Smooth muscle cell (in vitro differentiated cells): Measurements from ENCODE around the gene ALDH5A1. TPM values are rescaled to one million over a fixed set of nuclear protein-coding genes. Genes with fewer than 3 reads are reported as not detected.

ENCODE experiments used
- DNase-seq: peaks from one replicate; lab custom pipeline; 2025; ENCODE audit not compliant: unreplicated experiment; lab: John Stamatoyannopoulos, UW
- H2AFZ ChIP-seq: fragments of 200-600 bp; sonication (generic); 2 replicates; pipeline ENCODE4 v1.6.0; 2016; ENCODE audit warnings: antibody characterized with exemption, low read depth, mild to moderate bottlenecking
- H3F3A ChIP-seq: fragments of 200-600 bp; sonication (generic); 2 replicates; pipeline ENCODE4 v1.6.0; 2017; ENCODE audit warnings: antibody characterized with exemption, low read depth
- H3K27ac ChIP-seq: fragments of 200-600 bp; sonication (generic); 2 replicates; pipeline ENCODE4 v1.5.1; 2016; ENCODE audit warnings: low read depth, mild to moderate bottlenecking
- H3K27me3 ChIP-seq: fragments of 200-600 bp; sonication (generic); 2 replicates; pipeline ENCODE4 v1.6.1; 2016; ENCODE audit warnings: low read depth, mild to moderate bottlenecking
- H3K36me3 ChIP-seq: fragments of 200-600 bp; sonication (generic); 2 replicates; pipeline ENCODE4 v1.5.1; 2016; ENCODE audit warnings: low read depth
- H3K4me1 ChIP-seq: fragments of 200-600 bp; sonication (generic); 2 replicates; pipeline ENCODE4 v1.5.1; 2016; ENCODE audit warnings: low read depth
- H3K4me2 ChIP-seq: fragments of 200-600 bp; sonication (generic); 2 replicates; pipeline ENCODE4 v1.6.0; 2016; ENCODE audit warnings: mild to moderate bottlenecking
- H3K4me3 ChIP-seq: fragments of 200-600 bp; sonication (generic); 2 replicates; pipeline ENCODE4 v1.5.1; 2016; ENCODE audit warnings: mild to moderate bottlenecking
- H3K79me2 ChIP-seq: fragments of 200-600 bp; sonication (generic); 2 replicates; pipeline ENCODE4 v1.6.0; 2016; ENCODE audit warnings: low read depth, mild to moderate bottlenecking
- H3K9ac ChIP-seq: fragments of 200-600 bp; sonication (generic); 2 replicates; pipeline ENCODE4 v1.6.0; 2016; ENCODE audit warnings: low read depth
- H3K9me3 ChIP-seq: fragments of 200-600 bp; sonication (generic); replicated peaks from 2 replicates; pipeline ENCODE4 v1.5.1; 2016; ENCODE audit warnings: low read depth
- H4K20me1 ChIP-seq: fragments of 200-600 bp; sonication (generic); 2 replicates; pipeline ENCODE4 v1.6.0; 2016; ENCODE audit warnings: low read depth
- CTCF ChIP-seq: fragments of 200-600 bp; sonication (generic); IDR thresholded peaks from 2 replicates; pipeline ENCODE4 v1.5.1; 2017; ENCODE audit warnings: borderline replicate concordance, mild to moderate bottlenecking, antibody characterized with exemption; ENCODE audit not compliant: insufficient read depth, poor library complexity, severe bottlenecking
- WGBS: methylation state at CpG from one replicate; pipeline ENCODE4 v1.1.7; 2016; ENCODE audit warnings: low lambda C conversion rate; 5-methylcytosine and 5-hydroxymethylcytosine counted together
- polyA plus RNA-seq: library from polyadenylated mRNA; unstranded; fragments of >200 nt; fragmentation: Nextera tagmentation; extraction: Ambion mirVana; gene quantifications from 2 replicates; pipeline ENCODE4 v1.2.1, GENCODE V29; 2016
- total RNA-seq: library from RNA; depleted of rRNA; stranded (reverse); fragments of >200 nt; gene quantifications from 2 replicates; pipeline ENCODE4 v1.2.3, GENCODE V29; 2014

Gene ALDH5A1
- total and polyA plus RNA-seq, 2 experiments from 2014 or later: 1.7 to 3.0 TPM

- no peak for DNase-seq
- no peak for TF ChIP-seq CTCF
- no peaks in the 10 kb centered on the region for H3K79me2 ChIP-seq
- H3F3A ChIP-seq: no peaks in the 10 kb centered on the region
- no peak overlapping the region for H3K9ac ChIP-seq
- H3K9me3 ChIP-seq: no peaks in the 10 kb centered on the region
- no peaks in the 10 kb centered on the region for H3K27me3 ChIP-seq
- no peak overlapping the region for H3K4me3 ChIP-seq
- H3K27ac ChIP-seq: no peak overlapping the region
- no peak overlapping the region for H3K4me2 ChIP-seq
- H3K36me3 ChIP-seq: no peaks in the 10 kb centered on the region
- no peaks in the 10 kb centered on the region for H3K4me1 ChIP-seq
- no peaks in the 10 kb centered on the region for H4K20me1 ChIP-seq
- H2AFZ ChIP-seq: no peak overlapping the region
Measured at GRCh38 chr6:24558516-24558915, 63.7 kb downstream of the ALDH5A1 start.

GRCh38 chr6:24564081-24564480, 69.3 kb downstream of the ALDH5A1 start:
- Histone ChIP-seq H3K79me2 (no peaks in the 10 kb centered on the region), H4K20me1 (no peaks in the 10 kb centered on the region), H3K4me1 (no peaks in the 10 kb centered on the region), H3K27ac (no peak overlapping the region), H3K9ac (no peak overlapping the region), H3K4me3 (no peak overlapping the region), H2AFZ (no peak overlapping the region), H3F3A (no peaks in the 10 kb centered on the region), H3K9me3 (no peaks in the 10 kb centered on the region), H3K27me3 (no peaks in the 10 kb centered on the region), H3K4me2 (no peak overlapping the region), H3K36me3 (no peaks in the 10 kb centered on the region)
- WGBS: 88% methylated on average over 10 of the region's 10 CpGs
- TF ChIP-seq CTCF: no peak
- no peak for DNase-seq

- no peak for DNase-seq
- Histone ChIP-seq H3K79me2 (no peaks in the 10 kb centered on the region), H3F3A (no peaks in the 10 kb centered on the region), H4K20me1 (no peaks in the 10 kb centered on the region), H3K27ac (no peak overlapping the region), H3K4me2 (no peak overlapping the region), H3K4me3 (no peak overlapping the region), H3K9me3 (no peaks in the 10 kb centered on the region), H3K9ac (no peak overlapping the region), H3K4me1 (no peaks in the 10 kb centered on the region), H3K27me3 (no peaks in the 10 kb centered on the region), H2AFZ (no peak overlapping the region), H3K36me3 (no peaks in the 10 kb centered on the region)
- TF ChIP-seq CTCF: no peak
- 96% methylated on average over 9 of the region's 9 CpGs for WGBS
Measured at GRCh38 chr6:24565196-24565595, 70.4 kb downstream of the ALDH5A1 start.

- H3K27me3 ChIP-seq: no peaks in the 10 kb centered on the region
- TF ChIP-seq CTCF: no peak
- no peak overlapping the region for H3K4me3 ChIP-seq
- 80% methylated on average over 5 of the region's 5 CpGs for WGBS
- no peak overlapping the region for H3K9ac ChIP-seq
- no peaks in the 10 kb centered on the region for H3K4me1 ChIP-seq
- H2AFZ ChIP-seq: no peak overlapping the region
- no peak overlapping the region for H3K4me2 ChIP-seq
- H3K36me3 ChIP-seq: no peaks in the 10 kb centered on the region
- no peaks in the 10 kb centered on the region for H3K79me2 ChIP-seq
- no peak overlapping the region for H3K27ac ChIP-seq
- H4K20me1 ChIP-seq: no peaks in the 10 kb centered on the region
- H3F3A ChIP-seq: no peaks in the 10 kb centered on the region
- no peaks in the 10 kb centered on the region for H3K9me3 ChIP-seq
- no peak for DNase-seq
Measured at GRCh38 chr6:24566020-24566767, 71.4 kb downstream of the ALDH5A1 start.
